ENCODE results near the gene NHP2. TPM values are rescaled to one million over a fixed set of nuclear protein-coding genes. Genes with fewer than 3 reads are reported as not detected.
A peak's percentile ranks its signal among the peaks of the same experiment; 100 is the strongest.

Gene NHP2
- total RNA-seq, 1 experiment from 2014 or later = 322 TPM

- H3K4me3 Mint-ChIP-seq (ENCODE audit: unreplicated experiment) = no peak overlapping the region
- peak; percentile 79 for DNase-seq (ENCODE audit: unreplicated experiment)
- H3K9me3 Mint-ChIP-seq (ENCODE audit: unreplicated experiment) = no peaks in the 10 kb centered on the region
- no peak overlapping the region for H3K27ac Mint-ChIP-seq (ENCODE audit: low read depth, unreplicated experiment)
- intact Hi-C loops (cut with micrococcal nuclease) = no loop called here
- peak; percentile 54 for TF ChIP-seq CTCF (IDR thresholded peaks at IDR 0.05; ENCODE audit: unreplicated experiment)
- POLR2A ChIA-PET = interaction anchor here (1.0 to 1.5 kb wide), 3 partner anchors 9 to 26 kb away, joined by 3 to 6 read pairs (median 3); partner anchors contain the start of gene RMND5B
- BruUV-seq (replicated peaks) = no TSS peak
- H3K27me3 Mint-ChIP-seq (ENCODE audit: insufficient read depth, unreplicated experiment) = peaks cover 13% of the 10 kb centered on the region
- H3K4me1 Mint-ChIP-seq (ENCODE audit: insufficient read depth, unreplicated experiment) = peaks cover 5% of the 10 kb centered on the region
- H3K36me3 Mint-ChIP-seq (ENCODE audit: insufficient read depth, unreplicated experiment) = no peaks in the 10 kb centered on the region
- CTCF ChIA-PET = interaction anchor here (0.5 to 2.1 kb wide), 11 partner anchors 8 to 1827 kb away, joined by 3 to 8 read pairs (median 3); no protein-coding TSS in a partner anchor
These were observed 32.9 kb downstream of the NHP2 start for GRCh38 chr5:178120607-178121357.

GRCh38 chr5:178119915-178120606, 33.6 kb downstream of the NHP2 start:
- BruUV-seq (replicated peaks) = no TSS peak
- no peak for TF ChIP-seq CTCF (IDR thresholded peaks at IDR 0.05; ENCODE audit: unreplicated experiment)
- ChIA-PET CTCF (interaction anchor here (0.5 to 2.1 kb wide), 12 partner anchors 9 to 674 kb away, joined by 3 to 8 read pairs (median 3); no protein-coding TSS in a partner anchor), POLR2A (interaction anchor here (1.2 to 1.5 kb wide), 2 partner anchors 9 to 11 kb away, joined by 3 to 6 read pairs; partner anchors contain the start of gene RMND5B)
- intact Hi-C loops (cut with micrococcal nuclease) = no loop called here
- no peak for DNase-seq (ENCODE audit: unreplicated experiment)
- Mint-ChIP-seq H3K36me3 (ENCODE audit: insufficient read depth, unreplicated experiment) (no peaks in the 10 kb centered on the region), H3K4me3 (ENCODE audit: unreplicated experiment) (no peak overlapping the region), H3K27ac (ENCODE audit: low read depth, unreplicated experiment) (no peak overlapping the region), H3K4me1 (ENCODE audit: insufficient read depth, unreplicated experiment) (peaks cover 5% of the 10 kb centered on the region), H3K27me3 (ENCODE audit: insufficient read depth, unreplicated experiment) (peaks cover 15% of the 10 kb centered on the region), H3K9me3 (ENCODE audit: unreplicated experiment) (no peaks in the 10 kb centered on the region)

- BruUV-seq (replicated peaks) = no TSS peak
- no peak for TF ChIP-seq CTCF (IDR thresholded peaks at IDR 0.05; ENCODE audit: unreplicated experiment)
- Mint-ChIP-seq H3K4me1 (ENCODE audit: insufficient read depth, unreplicated experiment) (peaks cover 11% of the 10 kb centered on the region), H3K9me3 (ENCODE audit: unreplicated experiment) (no peaks in the 10 kb centered on the region), H3K27ac (ENCODE audit: low read depth, unreplicated experiment) (no peak overlapping the region), H3K4me3 (ENCODE audit: unreplicated experiment) (no peak overlapping the region), H3K27me3 (ENCODE audit: insufficient read depth, unreplicated experiment) (peaks cover 24% of the 10 kb centered on the region), H3K36me3 (ENCODE audit: insufficient read depth, unreplicated experiment) (peaks cover 7% of the 10 kb centered on the region)
- ChIA-PET CTCF (interaction anchor here (0.5 to 1.8 kb wide), 4 partner anchors 11 to 545 kb away, joined by 3 to 6 read pairs (median 4); no protein-coding TSS in a partner anchor), POLR2A (interaction anchor here (0.5 kb wide), 1 partner anchor 35 kb away, joined by 3 read pairs; no protein-coding TSS in a partner anchor)
- DNase-seq (ENCODE audit: unreplicated experiment) = no peak
- intact Hi-C loops (cut with micrococcal nuclease) = no loop called here
These were observed 35.6 kb downstream of the NHP2 start for GRCh38 chr5:178117923-178118701.
